ENCODE results near the gene SRGAP2.
"Not testable (repeated sequence)": the region's sequence is repeated elsewhere in the genome, so short reads cannot be mapped to it uniquely, and the experiment has no call there.

DNA sequence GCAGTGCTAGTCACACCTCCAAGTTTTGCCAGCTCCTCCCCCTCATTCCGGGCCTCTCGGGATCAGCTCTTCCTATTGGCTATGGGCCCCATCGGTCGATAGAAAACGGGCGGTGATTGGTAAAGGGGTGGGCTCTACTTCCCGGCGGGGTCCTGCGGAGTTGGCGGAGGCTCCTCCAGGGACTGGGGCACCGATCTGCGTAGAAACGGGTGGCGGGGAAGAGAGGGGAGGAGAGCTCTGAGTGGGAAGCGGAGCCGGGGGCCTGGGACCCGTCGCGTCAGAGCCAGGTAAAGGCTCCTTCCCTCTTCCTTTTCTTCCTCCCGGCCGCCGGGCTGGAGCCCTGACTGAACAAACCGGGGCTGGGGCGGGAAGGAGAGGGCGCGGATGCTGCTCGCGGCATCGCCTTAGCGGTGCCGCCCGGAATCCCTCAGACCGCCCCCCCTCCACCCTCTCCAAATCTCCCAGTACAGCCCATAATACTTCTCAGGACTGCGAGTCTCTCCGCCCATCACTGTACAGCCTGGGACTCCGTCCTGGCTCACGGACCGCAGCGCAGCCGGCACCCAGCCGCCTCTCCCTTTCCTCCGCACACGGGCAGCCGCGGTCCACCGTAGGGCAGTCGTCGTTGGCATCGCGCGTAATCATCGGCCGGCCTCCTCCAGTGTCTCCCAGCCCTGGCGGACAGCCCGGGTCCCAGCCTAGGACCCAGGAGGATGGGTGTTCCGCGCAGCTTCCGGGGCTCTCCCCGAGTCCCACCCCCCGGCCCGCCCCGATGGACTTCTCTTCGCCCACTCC lies at the start of gene SRGAP2:
- TF ChIP-seq, protein P1, sequence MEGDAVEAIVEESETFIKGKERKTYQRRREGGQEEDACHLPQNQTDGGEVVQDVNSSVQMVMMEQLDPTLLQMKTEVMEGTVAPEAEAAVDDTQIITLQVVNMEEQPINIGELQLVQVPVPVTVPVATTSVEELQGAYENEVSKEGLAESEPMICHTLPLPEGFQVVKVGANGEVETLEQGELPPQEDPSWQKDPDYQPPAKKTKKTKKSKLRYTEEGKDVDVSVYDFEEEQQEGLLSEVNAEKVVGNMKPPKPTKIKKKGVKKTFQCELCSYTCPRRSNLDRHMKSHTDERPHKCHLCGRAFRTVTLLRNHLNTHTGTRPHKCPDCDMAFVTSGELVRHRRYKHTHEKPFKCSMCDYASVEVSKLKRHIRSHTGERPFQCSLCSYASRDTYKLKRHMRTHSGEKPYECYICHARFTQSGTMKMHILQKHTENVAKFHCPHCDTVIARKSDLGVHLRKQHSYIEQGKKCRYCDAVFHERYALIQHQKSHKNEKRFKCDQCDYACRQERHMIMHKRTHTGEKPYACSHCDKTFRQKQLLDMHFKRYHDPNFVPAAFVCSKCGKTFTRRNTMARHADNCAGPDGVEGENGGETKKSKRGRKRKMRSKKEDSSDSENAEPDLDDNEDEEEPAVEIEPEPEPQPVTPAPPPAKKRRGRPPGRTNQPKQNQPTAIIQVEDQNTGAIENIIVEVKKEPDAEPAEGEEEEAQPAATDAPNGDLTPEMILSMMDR (IDR thresholded peaks at IDR 0.05) = not testable (repeated sequence)
- not testable (repeated sequence) for TF ChIP-seq POLR2A (IDR thresholded peaks at IDR 0.05)
